Stimulated activated CD8-positive, alpha-beta memory T cell treated with anti-CD3 and anti-CD28 coated beads, Interleukin-12 subunit alpha, Interleukin-12 subunit beta, amount 100 ng/mL, for 1 hour (primary cell): Measurements from ENCODE around the gene CACNA1D.
"Not testable (repeated sequence)": the region's sequence is repeated elsewhere in the genome, so short reads cannot be mapped to it uniquely, and the experiment has no call there.

Source experiments
- DNase-seq: peaks from one replicate; pipeline ENCODE4 v3.0.0-alpha.2; 2020; ENCODE audit warnings: low read depth

Gene CACNA1D

DNA sequence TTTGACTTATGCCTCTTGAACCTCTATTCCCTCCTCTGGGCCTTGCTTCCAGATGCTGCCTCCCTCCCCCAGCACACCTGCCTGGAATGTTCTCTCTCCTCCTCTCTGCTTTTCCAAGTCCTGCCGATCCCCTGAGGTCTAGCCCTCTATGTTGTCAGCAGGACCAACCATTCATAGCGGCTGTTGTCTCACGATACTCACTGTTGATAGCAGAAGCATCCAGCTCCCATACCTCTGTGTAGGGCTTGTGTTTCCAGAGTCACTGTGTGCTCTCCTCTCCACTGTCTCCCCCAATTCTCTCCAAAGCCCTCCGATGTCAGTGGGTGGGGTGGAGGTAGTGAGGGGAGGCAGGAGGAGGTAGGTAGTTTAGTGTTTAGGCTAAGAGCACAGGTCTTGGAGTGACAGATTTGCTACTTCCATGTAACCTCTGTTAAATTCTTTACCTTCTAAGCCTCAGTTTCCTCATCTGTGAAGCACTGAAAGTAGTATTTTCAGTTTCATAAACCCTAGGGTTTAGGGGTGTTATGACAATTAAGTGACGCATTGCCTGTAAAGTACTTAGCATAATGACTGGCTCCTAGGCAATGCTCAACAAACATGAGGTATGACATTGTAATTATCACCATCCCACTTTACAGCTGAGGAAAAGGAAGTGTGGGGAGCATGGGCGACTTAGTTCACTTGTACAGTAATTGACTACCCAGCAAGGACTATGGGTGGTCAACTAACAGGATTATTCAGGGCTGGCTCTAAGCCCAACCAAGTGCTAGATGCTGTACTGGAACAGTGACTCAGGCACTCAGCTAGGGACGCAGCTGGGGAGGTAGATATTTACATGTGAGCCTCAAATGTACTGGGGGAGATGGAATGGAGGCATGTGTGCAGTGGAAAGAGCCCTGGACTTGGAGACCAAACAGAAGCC, 122.8 kb downstream of the CACNA1D start:
- DNase-seq: no peak

DNA sequence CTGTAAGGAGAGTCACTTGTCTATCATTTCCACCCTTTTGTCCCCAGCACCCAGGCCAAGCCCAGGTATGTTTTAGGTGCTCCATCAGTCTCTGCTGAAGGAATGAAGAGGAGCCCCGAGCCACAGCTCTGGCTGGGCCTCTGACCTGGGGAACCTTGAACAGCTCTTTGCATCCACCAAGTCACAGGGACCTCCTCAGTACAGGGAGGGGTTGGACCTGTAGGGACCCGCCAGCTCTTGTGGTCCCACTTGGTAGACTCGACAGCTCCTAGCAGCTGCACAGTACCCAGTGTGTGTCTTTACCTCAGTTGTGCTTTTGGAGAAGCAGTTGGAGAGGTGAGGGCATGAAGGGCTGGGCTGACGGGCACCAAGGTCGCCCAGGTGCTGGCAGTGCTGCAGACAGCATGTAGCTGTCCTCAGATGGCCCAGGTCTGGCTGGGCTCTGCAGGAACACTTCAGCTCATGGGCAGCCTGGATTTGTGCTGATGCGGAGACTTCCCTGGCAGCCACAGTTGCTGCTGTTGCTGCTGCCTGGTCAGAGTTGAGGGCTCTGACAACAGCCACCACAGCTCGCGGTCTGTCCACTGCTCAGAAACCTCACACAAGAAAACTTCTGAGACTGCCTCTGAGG, 123.6 kb downstream of the CACNA1D start:
- DNase-seq: no peak

DNA sequence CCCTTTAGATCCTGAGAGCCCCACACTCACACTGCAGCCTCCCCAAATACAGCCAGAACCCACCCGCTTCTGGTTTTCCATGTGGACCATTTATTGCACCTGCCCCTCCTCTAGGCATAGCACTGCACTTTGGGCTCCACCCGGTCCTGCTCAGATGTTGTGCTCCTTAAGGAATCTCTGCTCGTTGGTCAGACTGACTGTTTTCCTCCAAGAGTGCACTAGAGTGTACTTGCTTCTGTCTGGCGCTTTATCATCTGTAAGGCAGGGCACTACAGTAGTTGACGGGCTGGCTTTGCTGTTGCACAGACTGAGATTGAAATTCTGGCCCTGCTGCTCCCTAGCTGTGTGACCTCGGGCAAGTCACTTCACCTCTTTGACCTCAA, 124.1 kb downstream of the CACNA1D start:
- DNase-seq: no peak

DNA sequence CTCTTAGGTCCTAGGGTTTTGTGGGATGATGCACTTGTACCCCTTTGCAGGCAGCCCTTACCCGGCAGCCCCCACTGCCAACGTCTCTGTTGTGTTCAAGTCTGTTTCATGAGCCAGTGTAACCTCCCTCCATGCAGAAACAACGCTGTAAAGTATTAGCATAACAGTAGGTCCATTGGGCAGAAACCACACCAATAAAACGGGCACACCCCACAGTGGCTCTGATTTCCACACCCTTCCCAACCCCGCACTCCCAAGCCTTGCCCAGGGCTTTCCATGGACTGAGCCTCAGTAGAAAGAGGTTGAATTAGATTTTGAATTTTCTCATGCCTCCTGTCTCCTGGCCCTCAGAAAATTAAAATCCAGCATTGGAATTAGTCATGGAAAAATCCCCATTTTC, 124.5 kb downstream of the CACNA1D start:
- DNase-seq: no peak

DNA sequence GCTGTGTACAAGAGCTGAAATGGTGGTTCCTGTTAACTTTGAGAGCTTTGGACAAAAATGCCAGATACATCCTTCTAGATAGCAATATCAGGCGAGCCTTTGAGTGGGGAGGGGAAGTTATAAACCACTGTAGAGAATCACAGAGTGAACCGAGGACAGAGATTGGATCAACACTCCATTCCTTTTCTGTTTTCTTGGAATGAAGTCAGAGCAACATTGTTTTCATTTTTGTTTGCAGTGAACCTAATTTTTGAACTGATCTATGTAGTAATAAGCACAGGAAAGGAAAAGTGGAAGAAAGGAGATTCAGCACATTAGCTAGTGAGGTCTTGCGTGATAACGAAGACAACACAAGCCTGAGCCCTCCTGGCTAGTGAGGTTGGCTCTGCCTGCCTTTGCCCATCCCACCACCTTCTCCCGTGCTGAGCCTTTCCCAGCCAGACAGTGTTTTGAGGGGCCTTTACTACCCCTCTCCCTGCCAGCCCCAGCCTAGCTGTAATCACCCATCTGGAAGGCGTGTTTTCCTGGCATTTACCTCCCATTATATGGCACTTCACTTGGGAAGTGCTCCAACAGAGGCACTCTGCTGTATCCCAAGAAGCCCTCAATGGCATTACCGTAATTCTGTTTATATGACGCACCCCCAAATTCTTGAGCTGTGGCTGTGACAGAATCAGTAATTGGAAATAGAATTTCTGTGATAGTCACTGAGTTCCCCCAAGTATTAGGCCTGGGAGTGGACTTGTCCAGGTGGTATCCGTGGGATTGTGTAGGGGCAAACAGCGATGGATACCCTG, 129.8 kb downstream of the CACNA1D start:
- no peak for DNase-seq

DNA sequence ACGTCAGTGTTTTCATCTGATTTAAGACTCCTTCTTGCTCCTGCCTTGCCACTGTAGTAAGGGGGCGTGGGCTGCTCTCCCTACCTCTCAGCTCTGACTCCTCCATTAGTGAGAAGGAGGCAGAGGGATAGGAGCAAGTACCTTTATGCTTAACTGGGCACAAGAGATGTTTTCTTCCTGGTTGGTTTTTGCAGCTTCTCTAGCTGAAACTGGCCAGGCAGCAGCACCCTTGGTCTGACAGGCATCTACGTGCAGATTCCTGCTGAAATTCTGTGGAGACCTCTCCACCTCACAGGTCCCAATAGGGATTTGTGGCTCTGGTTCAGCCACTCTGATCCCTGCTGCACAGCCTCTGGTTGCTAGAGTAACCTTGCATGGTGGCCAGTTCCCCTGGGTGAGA, 132.5 kb downstream of the CACNA1D start:
- DNase-seq: no peak

DNA sequence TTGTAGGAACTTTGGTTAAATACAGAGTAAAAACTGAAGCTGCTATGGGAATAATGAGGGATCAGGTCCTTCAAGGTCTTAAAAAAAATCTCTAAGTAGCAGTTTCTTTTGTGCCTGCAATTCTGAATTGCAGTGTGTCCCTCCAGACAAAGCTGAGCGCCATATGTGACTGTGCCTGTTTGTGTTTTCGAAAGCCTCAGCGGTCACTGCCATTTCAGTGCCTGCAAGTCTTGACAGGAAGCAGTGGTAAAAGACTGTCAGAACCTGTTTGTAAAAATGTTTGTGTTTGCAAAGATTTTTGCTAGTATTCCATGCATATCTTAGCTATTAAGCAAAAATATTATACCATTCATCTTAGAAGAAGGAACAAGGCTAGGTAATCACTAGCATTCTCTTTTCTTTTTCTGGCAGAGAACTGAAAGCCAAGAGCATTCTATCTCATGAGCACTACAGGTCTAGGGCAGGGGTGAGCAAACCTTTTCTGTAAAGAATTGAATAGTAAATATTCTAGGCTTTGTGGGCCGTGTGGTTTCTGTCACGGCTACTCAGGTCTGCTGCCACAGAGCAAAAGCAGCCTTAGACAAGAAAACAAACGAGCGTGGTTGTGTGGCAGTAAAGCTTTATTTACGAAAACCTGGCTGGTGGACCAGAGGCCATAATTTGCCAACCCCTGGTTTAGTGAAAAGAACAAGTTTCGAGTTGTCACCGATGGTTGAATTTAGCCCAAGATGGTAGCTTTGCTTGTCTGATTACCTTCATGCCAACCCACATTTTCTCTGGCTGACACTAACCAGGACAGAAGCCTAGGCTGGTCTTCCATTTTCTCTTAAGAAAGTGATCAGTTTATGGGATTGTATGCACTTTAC, 134.4 kb downstream of the CACNA1D start:
- DNase-seq: no peak

DNA sequence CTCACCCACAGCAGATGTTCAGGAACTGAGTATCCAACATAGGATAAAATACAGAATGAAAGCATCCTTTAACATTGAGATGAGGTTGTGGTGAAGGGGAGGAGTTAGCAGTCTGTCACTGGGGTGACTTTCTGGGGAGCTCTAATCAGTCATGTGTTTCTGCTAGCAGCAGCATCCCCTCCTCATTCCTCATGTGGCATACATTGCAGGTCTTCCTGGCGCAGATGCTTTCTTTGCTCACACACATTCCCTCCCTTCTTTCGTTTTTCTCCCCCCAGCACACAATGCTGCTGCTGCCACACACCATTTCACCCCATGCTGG, 135.0 kb downstream of the CACNA1D start:
- no peak for DNase-seq

DNA sequence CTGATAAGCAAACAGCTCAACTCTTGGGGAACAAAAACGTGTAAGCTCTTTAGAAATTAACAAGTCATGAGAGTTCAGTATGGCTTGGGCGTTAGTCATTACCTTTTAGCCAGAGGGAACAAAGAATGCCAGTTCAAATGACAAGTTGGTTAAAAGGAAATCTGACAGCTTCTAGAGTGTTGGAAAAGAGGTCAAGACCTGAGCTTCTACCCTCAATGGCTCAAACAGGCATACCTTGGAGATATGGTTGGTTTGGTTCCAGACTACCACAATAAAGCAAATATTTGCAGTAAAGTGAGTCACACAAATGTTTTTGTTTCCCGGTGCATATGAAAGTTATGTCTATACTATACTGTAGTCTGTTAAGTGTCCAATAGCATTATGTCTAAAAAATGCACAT, 136.1 kb downstream of the CACNA1D start:
- no peak for DNase-seq

DNA sequence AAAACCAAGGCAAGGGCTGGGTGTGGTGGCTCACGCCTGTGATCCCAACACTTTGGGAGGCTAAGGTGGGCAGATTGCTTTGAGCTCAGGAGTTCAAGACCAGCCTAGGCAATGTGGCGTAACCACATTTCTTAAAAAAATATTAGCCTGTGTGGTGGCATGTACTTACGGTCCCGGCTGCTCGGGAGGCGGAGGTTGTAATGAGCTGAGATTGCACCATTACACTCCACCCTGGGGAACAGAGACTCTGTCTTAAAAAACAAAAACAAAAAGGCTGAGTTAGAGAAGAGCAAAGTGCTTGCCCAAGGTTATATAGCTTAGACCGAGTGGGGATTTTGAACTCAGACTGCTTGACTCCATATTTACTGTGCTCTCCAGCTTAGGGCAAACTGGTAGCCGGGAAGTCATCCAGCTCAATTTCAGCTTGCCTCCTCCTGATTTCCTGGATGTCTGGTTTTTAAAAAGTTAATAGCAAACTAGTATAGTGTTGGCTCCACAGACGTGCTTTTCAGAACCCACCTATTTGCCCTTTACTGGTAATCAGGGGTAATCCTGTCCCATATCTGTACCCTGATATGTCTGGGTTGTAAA, 138.9 kb downstream of the CACNA1D start:
- DNase-seq: no peak

DNA sequence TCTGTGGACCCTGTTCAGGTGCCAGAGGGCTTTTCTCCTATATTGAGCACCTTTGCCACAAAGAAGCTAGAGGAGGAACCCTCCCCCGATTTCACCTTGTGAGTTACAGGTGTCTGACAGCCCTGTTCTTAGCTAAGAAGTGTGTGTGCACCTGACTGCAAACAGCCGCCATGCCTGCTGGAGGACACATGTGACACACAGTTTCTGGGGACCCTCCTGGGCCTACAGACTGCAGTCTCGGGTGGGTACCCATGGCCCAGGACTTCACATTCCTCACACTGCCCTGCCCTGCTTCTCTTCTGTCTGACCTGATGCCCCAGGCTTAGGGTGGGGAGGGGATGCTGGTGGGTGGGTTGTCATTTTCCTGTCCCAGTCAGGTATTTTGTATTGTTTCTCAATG, 140.6 kb downstream of the CACNA1D start:
- no peak for DNase-seq

DNA sequence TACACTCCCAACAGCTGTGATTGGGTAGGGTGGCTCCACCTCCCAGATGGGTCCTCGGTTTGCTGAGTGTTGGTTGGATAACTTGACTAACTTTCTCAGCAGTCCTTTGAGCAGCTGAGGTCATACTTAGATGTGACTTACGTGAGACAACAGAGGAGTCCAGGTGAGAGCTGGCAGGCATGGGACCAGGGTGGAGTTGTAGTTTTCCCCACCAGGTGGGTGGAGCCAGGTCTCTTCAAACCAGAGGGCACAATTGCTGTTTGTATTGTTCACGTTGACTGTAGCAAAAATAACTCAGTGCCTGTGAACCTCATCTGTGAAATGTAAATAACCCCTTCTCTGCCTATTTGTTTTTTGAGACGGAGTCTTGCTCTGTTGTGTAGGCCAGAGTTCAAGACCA, 144.4 kb downstream of the CACNA1D start:
- not testable (repeated sequence) for DNase-seq

DNA sequence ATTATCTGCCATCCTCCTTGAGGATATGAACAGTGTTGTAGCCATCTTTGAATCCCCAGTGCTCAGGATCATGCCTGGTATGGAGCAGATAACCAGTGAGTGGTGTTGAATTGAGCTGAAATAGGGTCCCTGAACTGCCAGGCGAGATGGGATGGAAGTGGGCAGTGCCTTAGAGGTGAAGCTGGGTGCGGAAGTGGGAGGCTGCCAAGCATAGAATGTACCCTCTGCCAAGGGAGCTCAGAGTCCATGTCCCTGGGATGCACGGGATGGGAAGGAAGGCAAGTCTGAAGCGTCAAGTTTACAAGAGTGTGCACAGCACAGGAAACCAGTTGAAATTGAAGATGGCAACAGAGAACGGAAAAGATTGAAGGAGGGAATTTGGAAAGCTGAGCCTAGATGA, 147.0 kb downstream of the CACNA1D start:
- no peak for DNase-seq

DNA sequence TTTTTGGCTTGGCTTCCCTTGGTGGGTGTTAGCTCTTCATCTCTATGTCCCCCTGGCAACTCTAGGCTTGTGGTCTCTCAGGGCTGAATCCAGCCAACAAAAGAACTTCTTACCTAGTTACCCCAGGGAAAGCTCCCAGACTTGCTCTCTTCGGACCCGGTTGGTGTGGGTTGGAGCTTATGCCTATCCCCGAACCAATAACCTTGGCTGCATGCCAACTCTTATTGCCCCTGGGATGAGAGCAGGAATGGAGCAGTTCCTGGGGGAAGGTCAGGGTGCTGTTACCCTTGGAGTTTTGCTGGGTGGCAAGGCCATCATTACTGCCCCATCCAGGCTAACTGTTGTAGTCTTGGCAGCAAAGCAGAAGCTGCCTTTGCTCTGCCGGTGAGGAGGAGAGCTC, 147.8 kb downstream of the CACNA1D start:
- no peak for DNase-seq

DNA sequence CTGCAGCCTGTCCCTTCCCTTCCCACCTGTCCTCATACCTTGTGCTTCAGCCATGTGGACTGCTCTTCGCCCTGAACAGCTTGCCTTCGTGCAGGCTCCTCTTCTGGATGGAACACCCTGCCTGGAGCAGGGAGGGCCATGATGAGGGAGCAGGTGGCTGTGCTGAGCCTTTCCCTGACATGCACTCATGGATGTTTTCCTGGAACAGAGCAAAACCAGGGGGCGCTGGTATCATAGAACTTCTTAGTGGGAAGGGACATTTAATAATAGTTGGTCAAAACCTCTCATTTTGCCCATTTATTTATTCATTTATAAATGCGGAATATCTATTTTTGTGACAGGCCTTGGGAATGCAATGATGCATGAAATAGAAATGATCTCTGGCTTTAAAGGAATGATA, 149.3 kb downstream of the CACNA1D start:
- no peak for DNase-seq

DNA sequence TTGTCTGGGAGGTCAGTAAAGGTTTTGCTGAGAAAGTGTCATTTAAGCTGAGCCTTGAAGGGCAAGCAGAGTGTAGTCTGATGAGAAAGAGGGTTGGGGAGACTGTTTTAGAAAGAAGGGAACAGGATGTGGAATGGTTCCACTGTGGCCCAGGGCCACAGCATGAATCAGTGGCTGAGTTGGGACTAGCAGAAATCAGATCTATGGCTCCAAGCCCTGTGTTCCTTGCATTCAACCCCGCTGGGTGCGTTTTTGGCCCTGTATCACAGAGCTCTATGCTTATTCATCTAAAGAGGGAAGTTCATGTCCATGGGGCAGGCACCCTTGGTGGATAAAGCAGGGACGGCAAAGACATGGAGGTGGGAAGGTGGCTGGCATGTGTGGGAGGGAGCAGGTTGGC, 151.3 kb downstream of the CACNA1D start:
- DNase-seq: no peak

DNA sequence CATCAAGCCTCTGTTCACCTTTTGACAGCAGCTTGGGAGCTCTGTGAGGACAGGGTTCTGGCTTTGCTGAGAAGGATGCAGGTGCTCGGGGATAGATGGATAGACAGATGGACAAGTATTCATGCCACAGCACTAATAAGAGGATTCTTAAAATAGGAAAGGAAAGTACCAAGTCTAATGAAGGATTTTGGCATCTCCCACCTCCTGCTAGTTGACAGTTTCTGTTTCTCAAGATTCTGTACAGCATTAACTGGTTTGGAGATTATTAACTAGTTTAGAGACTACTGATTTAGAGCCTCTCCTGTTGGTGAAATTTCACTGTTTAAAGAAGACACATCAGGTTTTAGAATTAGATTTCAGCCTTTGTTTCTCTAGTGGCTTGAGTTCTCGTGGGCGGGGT, 152.3 kb downstream of the CACNA1D start:
- no peak for DNase-seq

DNA sequence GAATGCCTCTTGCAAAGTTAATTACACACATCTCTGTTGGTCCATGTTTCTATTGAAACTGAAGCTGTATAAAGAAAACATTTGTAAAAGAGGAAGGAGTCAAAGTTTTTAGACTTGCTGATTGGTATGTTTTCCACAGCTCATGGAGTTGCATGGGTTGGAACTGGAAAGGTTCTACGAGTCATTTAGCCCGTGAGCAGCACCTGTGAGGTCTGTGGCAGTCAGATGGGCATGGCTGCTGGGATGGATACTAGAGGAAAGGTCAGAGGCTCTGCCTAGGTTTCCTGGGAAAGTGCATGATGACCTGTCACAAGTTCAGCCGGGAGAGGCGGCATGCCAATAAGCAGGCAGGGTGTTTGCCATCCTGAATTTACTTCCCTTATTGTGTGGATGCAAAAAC, 155.4 kb downstream of the CACNA1D start:
- DNase-seq: no peak

DNA sequence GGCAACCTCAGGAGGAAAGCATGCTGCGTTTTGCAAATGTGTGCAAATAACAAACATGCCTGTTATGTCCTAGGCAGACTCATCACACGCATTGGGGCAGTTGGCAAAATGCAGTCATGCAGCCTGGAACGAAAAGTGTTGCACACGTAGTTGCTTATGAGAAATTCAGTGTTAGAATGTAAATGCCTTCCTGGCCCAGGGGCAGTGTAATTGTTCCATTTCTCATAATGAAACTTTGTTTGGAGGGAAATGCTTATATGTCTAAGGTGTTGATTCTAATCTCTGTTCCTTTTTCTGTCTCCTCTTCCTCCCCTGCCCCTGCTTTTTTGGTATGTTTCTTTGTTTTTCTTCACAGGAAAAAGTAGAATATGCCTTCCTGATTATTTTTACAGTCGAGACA, 156.0 kb downstream of the CACNA1D start:
- no peak for DNase-seq

DNA sequence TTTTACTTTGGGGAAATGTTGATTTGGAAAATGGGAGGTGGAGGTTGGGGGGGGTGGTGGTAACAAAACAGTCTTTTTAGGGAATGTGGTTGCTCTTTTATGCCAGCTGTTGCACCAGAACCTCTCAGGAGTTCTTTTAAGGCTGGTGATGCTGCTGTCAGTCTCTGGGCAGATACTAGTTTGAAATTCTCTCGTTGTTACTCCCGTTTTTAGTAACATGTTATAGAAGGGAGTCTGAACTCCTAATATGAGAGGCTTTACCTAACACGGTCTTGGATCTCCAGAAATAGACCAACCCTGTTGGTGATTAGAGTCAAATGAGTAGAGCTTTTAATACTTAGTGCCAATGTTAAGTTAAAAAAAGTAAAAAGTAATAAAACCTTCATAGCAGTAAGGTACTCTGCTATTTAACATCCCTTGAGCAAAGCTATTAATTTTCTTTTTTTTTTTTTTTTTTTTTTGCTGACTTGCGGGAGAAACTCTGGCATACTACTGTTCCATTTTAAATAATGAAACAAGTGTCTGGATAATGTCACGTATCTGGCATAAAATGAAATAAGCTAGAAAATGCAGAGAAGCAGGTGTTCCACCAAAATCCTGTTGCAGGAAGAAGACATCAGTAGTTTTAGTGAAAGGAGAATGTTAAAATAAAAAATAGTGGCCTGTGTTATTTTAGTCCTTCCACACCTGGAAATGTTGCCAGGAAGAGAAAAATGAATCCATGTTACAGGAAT, 156.7 kb downstream of the CACNA1D start:
- DNase-seq: no peak

DNA sequence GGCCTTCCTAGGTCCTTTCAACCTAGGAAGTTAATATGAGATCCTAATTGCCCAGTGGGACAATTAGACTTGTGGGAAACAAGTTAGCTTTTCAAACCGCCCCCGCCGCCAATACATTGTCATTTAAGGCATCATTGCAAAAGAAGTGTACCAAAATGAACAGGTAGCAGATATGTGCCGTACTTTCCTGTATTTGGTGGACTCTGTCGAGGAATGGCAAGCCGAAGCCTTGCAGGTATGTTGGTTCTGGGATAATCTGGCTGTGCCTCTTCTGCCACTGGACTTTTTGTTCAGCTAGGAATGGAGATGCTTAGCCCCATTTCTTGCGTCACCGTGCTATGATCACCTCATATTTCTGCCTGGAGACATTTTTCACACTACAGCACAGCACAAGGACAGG, 157.5 kb downstream of the CACNA1D start:
- no peak for DNase-seq
